Measurements from ENCODE around the gene PPP1R15A.

- TF ChIP-seq ZNF623 (tag by site-specific recombination; IDR thresholded peaks at IDR 0.05) (no peak), CTCF (tag by site-specific recombination; IDR thresholded peaks at IDR 0.05) (0 out of 2 replicates have a peak, but pooled peaks have one; percentile 14), ZSCAN30 (tag by site-specific recombination; IDR thresholded peaks at IDR 0.05) (no peak), KLF16 (tag by site-specific recombination; IDR thresholded peaks at IDR 0.05) (no peak), ZNF221 (tag by site-specific recombination; IDR thresholded peaks at IDR 0.05; ENCODE audit: borderline replicate concordance) (no peak), ZNF292 (tag by site-specific recombination; IDR thresholded peaks at IDR 0.05; ENCODE audit: borderline replicate concordance, low read depth) (no peak), PBX3 (CRISPR knock-in tag; IDR thresholded peaks at IDR 0.05) (no peak), TRIM28 (IDR thresholded peaks at IDR 0.05; ENCODE audit: borderline replicate concordance, low read length) (no peak), ZNF398 (tag by site-specific recombination; IDR thresholded peaks at IDR 0.05) (no peak), ZNF670 (tag by site-specific recombination; IDR thresholded peaks at IDR 0.05; ENCODE audit: low read depth) (no peak), ZIC2 (tag by site-specific recombination; IDR thresholded peaks at IDR 0.05) (no peak), SP2 (tag by site-specific recombination; IDR thresholded peaks at IDR 0.05) (peak; percentile 52), ZNF114 (tag by site-specific recombination; IDR thresholded peaks at IDR 0.05) (no peak)
Observed at GRCh38 chr19:48844472-48844871, 27.7 kb upstream of the PPP1R15A start.

All from HEK293 (cell line).